ENCODE results near the gene CCT3. TPM values are rescaled to one million over a fixed set of nuclear protein-coding genes. Genes with fewer than 3 reads are reported as not detected.
A peak's percentile ranks its signal among the peaks of the same experiment; 100 is the strongest.

CCT3 gene
- total RNA-seq (2014; rRNA removed; shearing (Covaris generic)) (526 and 618 TPM in 2 replicates), polyA plus RNA-seq (2016; fragmentation: Nextera tagmentation; extraction: Ambion mirVana) (405 and 410 TPM in 2 replicates)
- long read RNA-seq, transcript CCT3-201 (14 exons, 2,150 nt): major isoform, 610 of 671 reads
- long read RNA-seq, transcript CCT3-204 (12 exons, 1,815 nt): minor isoform, 6 of 671 reads
- long read RNA-seq, partial matches to known transcripts: 31 of 671 reads
- long read RNA-seq, other reads (novel, unspliced or antisense): 20 of 671 reads

DNA sequence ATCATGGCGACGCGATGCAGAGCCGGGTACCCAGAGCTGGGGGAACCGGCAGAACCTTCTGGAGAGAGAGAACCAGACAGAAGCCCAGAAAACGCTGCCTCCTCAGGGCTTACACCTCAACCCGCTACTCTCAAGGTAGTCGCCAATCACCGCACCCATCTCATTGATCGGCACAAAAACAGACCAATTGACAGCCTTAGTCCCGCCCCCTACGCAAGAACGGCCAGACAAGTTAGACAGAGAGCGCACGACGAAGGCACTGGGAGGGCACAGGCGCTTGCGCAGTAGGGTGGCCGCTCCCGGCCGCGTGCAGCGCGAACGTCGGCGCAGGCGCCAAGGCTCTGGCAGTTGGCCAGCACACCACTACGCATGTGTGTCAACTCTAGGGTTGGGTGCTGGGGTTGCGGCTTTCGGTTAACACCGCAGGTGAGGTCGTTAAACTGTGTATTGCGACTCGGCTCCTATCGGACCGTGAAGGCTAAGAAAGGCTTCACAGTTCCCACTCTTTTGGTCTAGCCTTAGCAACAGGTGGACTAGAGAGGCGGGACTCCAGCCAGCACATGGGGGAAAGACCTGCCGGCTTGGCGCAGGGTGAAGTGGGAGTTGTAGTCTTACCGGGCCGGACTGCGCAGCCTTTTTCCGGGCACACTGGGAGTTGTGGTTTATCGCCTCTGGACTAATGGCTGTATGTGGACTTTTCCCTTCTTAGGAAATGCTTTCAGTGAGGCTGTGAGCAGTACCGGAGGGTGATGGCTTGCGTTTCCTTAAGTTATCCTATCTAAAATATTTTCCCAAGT is at the start of gene CCT3, which contains the start of gene TSACC:
CCT3 (minus strand) TSS at position 113 of the 797 bp plus-strand sequence; CDS start at position 5, 108 bp downstream.
TSACC (plus strand) TSS at position 347 of the 797 bp plus-strand sequence. CDS start 1,232 bp downstream, outside the sequence.
- Histone ChIP-seq H3K27me3 (ENCODE audit: insufficient read depth) (no peaks in the 10 kb centered on the region), H3K4me2 (peak within 1 kb of the TSS; percentile 85), H3K79me2 (replicated peaks; ENCODE audit: insufficient read depth) (peaks cover 46% of the 10 kb centered on the region), H3K9me2 (ENCODE audit: insufficient read depth) (no peaks in the 10 kb centered on the region), H3F3A (replicated peaks; ENCODE audit: low read depth) (peaks cover 16% of the 10 kb centered on the region; the same call in 1 of the 2 replicates), H3K27ac (ENCODE audit: low read depth) (peak within 1 kb of the TSS; percentile 72; the same call in 1 of the 2 replicates), H3K4me1 (ENCODE audit: insufficient read depth) (peaks cover 9% of the 10 kb centered on the region), H4K20me1 (replicated peaks; ENCODE audit: insufficient read depth) (peaks cover 35% of the 10 kb centered on the region), H3K36me3 (ENCODE audit: insufficient read depth) (peaks cover 22% of the 10 kb centered on the region), H3K4me3 (peak within 1 kb of the TSS; percentile 95), H2AFZ (peak within 1 kb of the TSS; percentile 83)
- ATAC-seq (peak; percentile 96), DNase-seq (ENCODE audit: low spot score) (peak; percentile 100)
- Mint-ChIP-seq H3K27ac (peak within 1 kb of the TSS; percentile 98), H3K36me3 (ENCODE audit: low read depth) (peaks cover 47% of the 10 kb centered on the region), H3K27me3 (ENCODE audit: insufficient read depth, low read depth, poor library complexity) (peaks cover 10% of the 10 kb centered on the region), H3K4me3 (peak within 1 kb of the TSS; percentile 100), H3K4me1 (peaks cover 13% of the 10 kb centered on the region), H3K9me3 (peaks cover 6% of the 10 kb centered on the region; the same call in 1 of the 3 replicates)
- TF ChIP-seq ETS1 (IDR thresholded peaks at IDR 0.05) (peak; percentile 97), POLR2AphosphoS5 (IDR thresholded peaks at IDR 0.05; ENCODE audit: low read depth) (peak; percentile 89), CREB1 (CRISPR knock-in tag; IDR thresholded peaks at IDR 0.05; ENCODE audit: low read depth) (peak; percentile 91), CTCF (conservative IDR thresholded peaks at IDR 0.05; ENCODE audit: low read depth in 2 of 2) (0 out of 4 replicates have a peak, but pooled peaks of 1 of the 2 experiments have one; percentile 5), REST (IDR thresholded peaks at IDR 0.05; ENCODE audit: unreplicated experiment) (peak; percentile 10), ZNF114 (CRISPR knock-in tag; IDR thresholded peaks at IDR 0.05) (no peak), EZH2phosphoT487 (IDR thresholded peaks at IDR 0.05; ENCODE audit: unreplicated experiment) (no peak)
- TF ChIP-seq, protein P1, sequence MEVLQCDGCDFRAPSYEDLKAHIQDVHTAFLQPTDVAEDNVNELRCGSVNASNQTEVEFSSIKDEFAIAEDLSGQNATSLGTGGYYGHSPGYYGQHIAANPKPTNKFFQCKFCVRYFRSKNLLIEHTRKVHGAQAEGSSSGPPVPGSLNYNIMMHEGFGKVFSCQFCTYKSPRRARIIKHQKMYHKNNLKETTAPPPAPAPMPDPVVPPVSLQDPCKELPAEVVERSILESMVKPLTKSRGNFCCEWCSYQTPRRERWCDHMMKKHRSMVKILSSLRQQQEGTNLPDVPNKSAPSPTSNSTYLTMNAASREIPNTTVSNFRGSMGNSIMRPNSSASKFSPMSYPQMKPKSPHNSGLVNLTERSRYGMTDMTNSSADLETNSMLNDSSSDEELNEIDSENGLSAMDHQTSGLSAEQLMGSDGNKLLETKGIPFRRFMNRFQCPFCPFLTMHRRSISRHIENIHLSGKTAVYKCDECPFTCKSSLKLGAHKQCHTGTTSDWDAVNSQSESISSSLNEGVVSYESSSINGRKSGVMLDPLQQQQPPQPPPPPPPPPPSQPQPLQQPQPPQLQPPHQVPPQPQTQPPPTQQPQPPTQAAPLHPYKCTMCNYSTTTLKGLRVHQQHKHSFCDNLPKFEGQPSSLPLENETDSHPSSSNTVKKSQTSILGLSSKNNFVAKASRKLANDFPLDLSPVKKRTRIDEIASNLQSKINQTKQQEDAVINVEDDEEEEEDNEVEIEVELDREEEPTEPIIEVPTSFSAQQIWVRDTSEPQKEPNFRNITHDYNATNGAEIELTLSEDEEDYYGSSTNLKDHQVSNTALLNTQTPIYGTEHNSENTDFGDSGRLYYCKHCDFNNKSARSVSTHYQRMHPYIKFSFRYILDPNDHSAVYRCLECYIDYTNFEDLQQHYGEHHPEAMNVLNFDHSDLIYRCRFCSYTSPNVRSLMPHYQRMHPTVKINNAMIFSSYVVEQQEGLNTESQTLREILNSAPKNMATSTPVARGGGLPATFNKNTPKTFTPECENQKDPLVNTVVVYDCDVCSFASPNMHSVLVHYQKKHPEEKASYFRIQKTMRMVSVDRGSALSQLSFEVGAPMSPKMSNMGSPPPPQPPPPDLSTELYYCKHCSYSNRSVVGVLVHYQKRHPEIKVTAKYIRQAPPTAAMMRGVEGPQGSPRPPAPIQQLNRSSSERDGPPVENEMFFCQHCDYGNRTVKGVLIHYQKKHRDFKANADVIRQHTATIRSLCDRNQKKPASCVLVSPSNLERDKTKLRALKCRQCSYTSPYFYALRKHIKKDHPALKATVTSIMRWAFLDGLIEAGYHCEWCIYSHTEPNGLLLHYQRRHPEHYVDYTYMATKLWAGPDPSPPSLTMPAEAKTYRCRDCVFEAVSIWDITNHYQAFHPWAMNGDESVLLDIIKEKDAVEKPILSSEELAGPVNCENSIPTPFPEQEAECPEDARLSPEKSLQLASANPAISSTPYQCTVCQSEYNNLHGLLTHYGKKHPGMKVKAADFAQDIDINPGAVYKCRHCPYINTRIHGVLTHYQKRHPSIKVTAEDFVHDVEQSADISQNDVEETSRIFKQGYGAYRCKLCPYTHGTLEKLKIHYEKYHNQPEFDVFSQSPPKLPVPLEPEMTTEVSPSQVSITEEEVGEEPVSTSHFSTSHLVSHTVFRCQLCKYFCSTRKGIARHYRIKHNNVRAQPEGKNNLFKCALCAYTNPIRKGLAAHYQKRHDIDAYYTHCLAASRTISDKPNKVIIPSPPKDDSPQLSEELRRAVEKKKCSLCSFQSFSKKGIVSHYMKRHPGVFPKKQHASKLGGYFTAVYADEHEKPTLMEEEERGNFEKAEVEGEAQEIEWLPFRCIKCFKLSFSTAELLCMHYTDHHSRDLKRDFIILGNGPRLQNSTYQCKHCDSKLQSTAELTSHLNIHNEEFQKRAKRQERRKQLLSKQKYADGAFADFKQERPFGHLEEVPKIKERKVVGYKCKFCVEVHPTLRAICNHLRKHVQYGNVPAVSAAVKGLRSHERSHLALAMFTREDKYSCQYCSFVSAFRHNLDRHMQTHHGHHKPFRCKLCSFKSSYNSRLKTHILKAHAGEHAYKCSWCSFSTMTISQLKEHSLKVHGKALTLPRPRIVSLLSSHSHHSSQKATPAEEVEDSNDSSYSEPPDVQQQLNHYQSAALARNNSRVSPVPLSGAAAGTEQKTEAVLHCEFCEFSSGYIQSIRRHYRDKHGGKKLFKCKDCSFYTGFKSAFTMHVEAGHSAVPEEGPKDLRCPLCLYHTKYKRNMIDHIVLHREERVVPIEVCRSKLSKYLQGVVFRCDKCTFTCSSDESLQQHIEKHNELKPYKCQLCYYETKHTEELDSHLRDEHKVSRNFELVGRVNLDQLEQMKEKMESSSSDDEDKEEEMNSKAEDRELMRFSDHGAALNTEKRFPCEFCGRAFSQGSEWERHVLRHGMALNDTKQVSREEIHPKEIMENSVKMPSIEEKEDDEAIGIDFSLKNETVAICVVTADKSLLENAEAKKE (CRISPR knock-in tag; IDR thresholded peaks at IDR 0.05): no peak

Measured in GM23338 (cell line).